K562 (cell line): ENCODE data around the gene DNAH10. TPM values are rescaled to one million over a fixed set of nuclear protein-coding genes. Genes with fewer than 3 reads are reported as not detected.

Experiments
- BDP1 ChIP-seq: IDR thresholded peaks from 3 replicates; pipeline ENCODE4 v1.6.1; 2011; ENCODE audit not compliant: insufficient read length, insufficient read depth
- C11orf30 ChIP-seq: fragments of 450-650 bp; IDR thresholded peaks from 2 replicates; pipeline ENCODE4 v1.6.1; 2016; ENCODE audit warnings: low read depth, mild to moderate bottlenecking
- FOS ChIP-seq: IDR thresholded peaks from 3 replicates; pipeline ENCODE4 v1.6.1; 2011; ENCODE audit not compliant: insufficient read length; ENCODE audit errors: extremely low read depth
- HSF4 ChIP-seq: fragments of 250-450 bp; sonication (Bioruptor Pico); IDR thresholded peaks from 2 replicates; pipeline ENCODE4 v2.1.2; 2022; ENCODE audit warnings: mild to moderate bottlenecking, moderate library complexity, borderline replicate concordance
- MAFK ChIP-seq: IDR thresholded peaks from 2 replicates; pipeline ENCODE4 v1.6.1; 2011; ENCODE audit warnings: low read length, improper control_type of control experiment
- PHB2 ChIP-seq: fragments of 450-650 bp; IDR thresholded peaks from 2 replicates; pipeline ENCODE4 v1.6.1; 2017; ENCODE audit warnings: low read depth
- PHF8 ChIP-seq: fragments of 200-600 bp; sonication (generic); IDR thresholded peaks from 2 replicates; pipeline ENCODE4 v1.6.1; 2012; ENCODE audit warnings: mixed run types, mild to moderate bottlenecking, inconsistent platforms, low read length, moderate library complexity, borderline replicate concordance
- POLR2G ChIP-seq: fragments of 200-400 bp; formaldehyde crosslinking; IDR thresholded peaks from 2 replicates; pipeline ENCODE4 v1.6.1; 2017; ENCODE audit warnings: low read depth, mild to moderate bottlenecking, antibody characterized with exemption, low read length, moderate library complexity
- RAD21 ChIP-seq, 2 experiments: fragments of 250-450 bp in 1 of 2; fragments of 450-650 bp in 1 of 2; sonication (Bioruptor Pico) in 1 of 2; formaldehyde crosslinking in 1 of 2; IDR thresholded peaks in 1 of 2; conservative IDR thresholded peaks in 1 of 2; 2 replicates each; pipeline versions ENCODE4 v1.4.0 to v1.8.0; 2020 to 2022; ENCODE audit warnings: mild to moderate bottlenecking in 2 of 2, moderate library complexity in 1 of 2
- SRSF7 ChIP-seq: fragments of 200-400 bp; formaldehyde crosslinking; optimal IDR thresholded peaks from 2 replicates; pipeline ENCODE3; 2017; ENCODE audit warnings: mild to moderate bottlenecking, low read depth, low read length
- ZNF24 ChIP-seq: fragments of 450-650 bp; IDR thresholded peaks from 2 replicates; pipeline ENCODE4 v1.6.1; 2016
- ZNF316 ChIP-seq: fragments of 450-650 bp; IDR thresholded peaks from 2 replicates; pipeline ENCODE4 v1.6.1; 2016
- ZNF778 ChIP-seq: fragments of 450-650 bp; formaldehyde crosslinking; IDR thresholded peaks from 2 replicates; pipeline ENCODE4 v1.4.0; 2020; ENCODE audit warnings: mild to moderate bottlenecking, moderate library complexity
- polyA plus RNA-seq, 8 experiments: library from polyadenylated mRNA; depleted of rRNA in 4 of 8; stranded (reverse) in 5 of 8; unstranded in 3 of 8; fragments of >200 nt; fragmentation: Nextera tagmentation in 2 of 8; fragmentation: Illumina TruSeq in 1 of 8; extraction: Ambion mirVana in 2 of 8; extraction: Trizol in 1 of 8; gene quantifications; 2 replicates each; pipeline versions ENCODE4 v1.2.1 to v1.2.3, GENCODE V29; 2011 to 2014; ENCODE audit warnings: inconsistent platforms in 1 of 8, missing spikeins in 1 of 8
- total RNA-seq, 7 experiments: library from RNA; depleted of rRNA in 6 of 7; stranded (reverse); fragments of >200 nt in 6 of 7; fragmentation: Illumina TruSeq in 2 of 7; extraction: Trizol in 2 of 7; gene quantifications; 2 replicates each; pipeline versions ENCODE4 v1.2.1 to v1.2.3, GENCODE V29; 2011 to 2021; ENCODE audit warnings: low replicate concordance in 1 of 7
- TF ChIP-seq, protein P1 (sequence below): fragments of 450-650 bp; IDR thresholded peaks from 2 replicates; pipeline ENCODE4 v1.7.1; 2018; ENCODE audit warnings: mild to moderate bottlenecking, low read depth; ENCODE audit not compliant: partially characterized antibody
- TF ChIP-seq, protein P2 (sequence below): sonication (generic); formaldehyde crosslinking; IDR thresholded peaks from 2 replicates; pipeline ENCODE4 v1.8.1; 2023; ENCODE audit warnings: missing genetic modification reagents, mild to moderate bottlenecking, borderline replicate concordance
- TF ChIP-seq, protein P3 (sequence below), 3 experiments: fragments of 200-800 bp in 1 of 3; sonication (Bioruptor generic) in 1 of 3; sonication (generic) in 1 of 3; formaldehyde crosslinking in 1 of 3; IDR thresholded peaks; 2 replicates each; pipeline versions ENCODE4 v1.6.1 to v1.8.0; 2016 to 2022; ENCODE audit warnings: mild to moderate bottlenecking in 2 of 3, missing compliant biosample characterization in 2 of 3, missing genetic modification characterization in 2 of 3, missing genetic modification reagents in 1 of 3
- TF ChIP-seq, protein P4 (sequence below): sonication (generic); formaldehyde crosslinking; IDR thresholded peaks from 2 replicates; pipeline ENCODE4 v1.4.0; 2020; ENCODE audit warnings: mild to moderate bottlenecking, missing genetic modification reagents

The DNAH10 gene
- total and polyA plus RNA-seq, 9 of the 15 experiments (the other 6 are each of a cell fraction or from before 2014, with no cell fraction given): 0.01 to 0.06 (median 0.04) TPM; not detected in 1

DNA sequence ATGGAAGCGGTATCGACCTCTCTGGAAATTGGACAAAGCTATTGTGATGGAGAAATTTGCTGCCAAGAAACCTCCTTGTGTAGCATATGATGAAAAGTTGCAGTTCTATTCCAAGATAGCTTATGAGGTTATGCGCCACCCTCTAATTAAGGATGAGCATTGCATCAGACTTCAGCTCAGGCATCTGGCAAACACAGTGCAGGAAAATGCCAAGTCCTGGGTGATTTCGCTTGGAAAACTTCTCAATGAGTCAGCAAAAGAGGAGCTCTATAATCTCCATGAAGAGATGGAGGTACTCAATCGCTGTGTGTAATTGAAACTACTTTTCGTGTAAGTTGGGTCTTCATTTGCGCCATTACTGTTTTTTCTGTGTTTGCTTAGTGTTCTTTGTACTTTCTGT lies 51.2 kb downstream of the DNAH10 start (continued):
- TF ChIP-seq, protein P1, sequence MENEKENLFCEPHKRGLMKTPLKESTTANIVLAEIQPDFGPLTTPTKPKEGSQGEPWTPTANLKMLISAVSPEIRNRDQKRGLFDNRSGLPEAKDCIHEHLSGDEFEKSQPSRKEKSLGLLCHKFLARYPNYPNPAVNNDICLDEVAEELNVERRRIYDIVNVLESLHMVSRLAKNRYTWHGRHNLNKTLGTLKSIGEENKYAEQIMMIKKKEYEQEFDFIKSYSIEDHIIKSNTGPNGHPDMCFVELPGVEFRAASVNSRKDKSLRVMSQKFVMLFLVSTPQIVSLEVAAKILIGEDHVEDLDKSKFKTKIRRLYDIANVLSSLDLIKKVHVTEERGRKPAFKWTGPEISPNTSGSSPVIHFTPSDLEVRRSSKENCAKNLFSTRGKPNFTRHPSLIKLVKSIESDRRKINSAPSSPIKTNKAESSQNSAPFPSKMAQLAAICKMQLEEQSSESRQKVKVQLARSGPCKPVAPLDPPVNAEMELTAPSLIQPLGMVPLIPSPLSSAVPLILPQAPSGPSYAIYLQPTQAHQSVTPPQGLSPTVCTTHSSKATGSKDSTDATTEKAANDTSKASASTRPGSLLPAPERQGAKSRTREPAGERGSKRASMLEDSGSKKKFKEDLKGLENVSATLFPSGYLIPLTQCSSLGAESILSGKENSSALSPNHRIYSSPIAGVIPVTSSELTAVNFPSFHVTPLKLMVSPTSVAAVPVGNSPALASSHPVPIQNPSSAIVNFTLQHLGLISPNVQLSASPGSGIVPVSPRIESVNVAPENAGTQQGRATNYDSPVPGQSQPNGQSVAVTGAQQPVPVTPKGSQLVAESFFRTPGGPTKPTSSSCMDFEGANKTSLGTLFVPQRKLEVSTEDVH: no peak
- no peak for TF ChIP-seq SRSF7
- no peak for TF ChIP-seq HSF4 (CRISPR knock-in tag)
- peak; percentile 75 for TF ChIP-seq ZNF316
- TF ChIP-seq RAD21 (CRISPR knock-in tag; conservative IDR thresholded peaks at IDR 0.05 in 1 of 2, IDR thresholded peaks at IDR 0.05 in 1 of 2): no peak
- no peak for TF ChIP-seq ZNF778 (CRISPR knock-in tag)
- TF ChIP-seq BDP1: no peak
- TF ChIP-seq PHF8: no peak
- TF ChIP-seq PHB2: no peak
- TF ChIP-seq, protein P2, sequence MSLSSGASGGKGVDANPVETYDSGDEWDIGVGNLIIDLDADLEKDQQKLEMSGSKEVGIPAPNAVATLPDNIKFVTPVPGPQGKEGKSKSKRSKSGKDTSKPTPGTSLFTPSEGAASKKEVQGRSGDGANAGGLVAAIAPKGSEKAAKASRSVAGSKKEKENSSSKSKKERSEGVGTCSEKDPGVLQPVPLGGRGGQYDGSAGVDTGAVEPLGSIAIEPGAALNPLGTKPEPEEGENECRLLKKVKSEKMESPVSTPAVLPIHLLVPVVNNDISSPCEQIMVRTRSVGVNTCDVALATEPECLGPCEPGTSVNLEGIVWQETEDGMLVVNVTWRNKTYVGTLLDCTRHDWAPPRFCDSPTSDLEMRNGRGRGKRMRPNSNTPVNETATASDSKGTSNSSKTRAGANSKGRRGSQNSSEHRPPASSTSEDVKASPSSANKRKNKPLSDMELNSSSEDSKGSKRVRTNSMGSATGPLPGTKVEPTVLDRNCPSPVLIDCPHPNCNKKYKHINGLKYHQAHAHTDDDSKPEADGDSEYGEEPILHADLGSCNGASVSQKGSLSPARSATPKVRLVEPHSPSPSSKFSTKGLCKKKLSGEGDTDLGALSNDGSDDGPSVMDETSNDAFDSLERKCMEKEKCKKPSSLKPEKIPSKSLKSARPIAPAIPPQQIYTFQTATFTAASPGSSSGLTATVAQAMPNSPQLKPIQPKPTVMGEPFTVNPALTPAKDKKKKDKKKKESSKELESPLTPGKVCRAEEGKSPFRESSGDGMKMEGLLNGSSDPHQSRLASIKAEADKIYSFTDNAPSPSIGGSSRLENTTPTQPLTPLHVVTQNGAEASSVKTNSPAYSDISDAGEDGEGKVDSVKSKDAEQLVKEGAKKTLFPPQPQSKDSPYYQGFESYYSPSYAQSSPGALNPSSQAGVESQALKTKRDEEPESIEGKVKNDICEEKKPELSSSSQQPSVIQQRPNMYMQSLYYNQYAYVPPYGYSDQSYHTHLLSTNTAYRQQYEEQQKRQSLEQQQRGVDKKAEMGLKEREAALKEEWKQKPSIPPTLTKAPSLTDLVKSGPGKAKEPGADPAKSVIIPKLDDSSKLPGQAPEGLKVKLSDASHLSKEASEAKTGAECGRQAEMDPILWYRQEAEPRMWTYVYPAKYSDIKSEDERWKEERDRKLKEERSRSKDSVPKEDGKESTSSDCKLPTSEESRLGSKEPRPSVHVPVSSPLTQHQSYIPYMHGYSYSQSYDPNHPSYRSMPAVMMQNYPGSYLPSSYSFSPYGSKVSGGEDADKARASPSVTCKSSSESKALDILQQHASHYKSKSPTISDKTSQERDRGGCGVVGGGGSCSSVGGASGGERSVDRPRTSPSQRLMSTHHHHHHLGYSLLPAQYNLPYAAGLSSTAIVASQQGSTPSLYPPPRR (CRISPR knock-in tag): no peak
- TF ChIP-seq C11orf30: peak; percentile 75; the same call in 1 of the 2 replicates
- TF ChIP-seq, protein P3, sequence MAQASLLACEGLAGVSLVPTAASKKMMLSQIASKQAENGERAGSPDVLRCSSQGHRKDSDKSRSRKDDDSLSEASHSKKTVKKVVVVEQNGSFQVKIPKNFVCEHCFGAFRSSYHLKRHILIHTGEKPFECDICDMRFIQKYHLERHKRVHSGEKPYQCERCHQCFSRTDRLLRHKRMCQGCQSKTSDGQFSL (CRISPR knock-in tag; IDR thresholded peaks at IDR 0.05): no peak
- TF ChIP-seq, protein P3 (tag; IDR thresholded peaks at IDR 0.05): no peak
- TF ChIP-seq FOS: no peak
- TF ChIP-seq POLR2G: no peak
- TF ChIP-seq MAFK: peak; percentile 50
- TF ChIP-seq, protein P4, sequence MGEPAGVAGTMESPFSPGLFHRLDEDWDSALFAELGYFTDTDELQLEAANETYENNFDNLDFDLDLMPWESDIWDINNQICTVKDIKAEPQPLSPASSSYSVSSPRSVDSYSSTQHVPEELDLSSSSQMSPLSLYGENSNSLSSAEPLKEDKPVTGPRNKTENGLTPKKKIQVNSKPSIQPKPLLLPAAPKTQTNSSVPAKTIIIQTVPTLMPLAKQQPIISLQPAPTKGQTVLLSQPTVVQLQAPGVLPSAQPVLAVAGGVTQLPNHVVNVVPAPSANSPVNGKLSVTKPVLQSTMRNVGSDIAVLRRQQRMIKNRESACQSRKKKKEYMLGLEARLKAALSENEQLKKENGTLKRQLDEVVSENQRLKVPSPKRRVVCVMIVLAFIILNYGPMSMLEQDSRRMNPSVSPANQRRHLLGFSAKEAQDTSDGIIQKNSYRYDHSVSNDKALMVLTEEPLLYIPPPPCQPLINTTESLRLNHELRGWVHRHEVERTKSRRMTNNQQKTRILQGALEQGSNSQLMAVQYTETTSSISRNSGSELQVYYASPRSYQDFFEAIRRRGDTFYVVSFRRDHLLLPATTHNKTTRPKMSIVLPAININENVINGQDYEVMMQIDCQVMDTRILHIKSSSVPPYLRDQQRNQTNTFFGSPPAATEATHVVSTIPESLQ (CRISPR knock-in tag): no peak
- no peak for TF ChIP-seq ZNF24
